Fibroblast of the aortic adventitia (primary cell): ENCODE measurements around the gene DUSP15. TPM values are rescaled to one million over a fixed set of nuclear protein-coding genes. Genes with fewer than 3 reads are reported as not detected.

Source experiments
- DNase-seq: peaks from one replicate; pipeline ENCODE4 v3.0.0-alpha.2; 2010; ENCODE audit warnings: low read depth
- H3K4me3 ChIP-seq: 2 replicates; pipeline ENCODE4 v1.5.1; 2011; ENCODE audit warnings: low read depth, mild to moderate bottlenecking, control low read depth, low read length, moderate library complexity
- CTCF ChIP-seq: IDR thresholded peaks from 2 replicates; pipeline ENCODE4 v1.5.1; 2011; ENCODE audit warnings: mild to moderate bottlenecking, low read length, control low read depth, inconsistent platforms; ENCODE audit not compliant: insufficient read depth
- total RNA-seq: library from RNA; depleted of rRNA; stranded (reverse); fragments of >200 nt; gene quantifications from 2 replicates; pipeline ENCODE4 v1.2.3, GENCODE V29; 2012; ENCODE audit warnings: low replicate concordance

DUSP15 gene
- total RNA-seq, 1 donor, result 9.9 TPM

DNA sequence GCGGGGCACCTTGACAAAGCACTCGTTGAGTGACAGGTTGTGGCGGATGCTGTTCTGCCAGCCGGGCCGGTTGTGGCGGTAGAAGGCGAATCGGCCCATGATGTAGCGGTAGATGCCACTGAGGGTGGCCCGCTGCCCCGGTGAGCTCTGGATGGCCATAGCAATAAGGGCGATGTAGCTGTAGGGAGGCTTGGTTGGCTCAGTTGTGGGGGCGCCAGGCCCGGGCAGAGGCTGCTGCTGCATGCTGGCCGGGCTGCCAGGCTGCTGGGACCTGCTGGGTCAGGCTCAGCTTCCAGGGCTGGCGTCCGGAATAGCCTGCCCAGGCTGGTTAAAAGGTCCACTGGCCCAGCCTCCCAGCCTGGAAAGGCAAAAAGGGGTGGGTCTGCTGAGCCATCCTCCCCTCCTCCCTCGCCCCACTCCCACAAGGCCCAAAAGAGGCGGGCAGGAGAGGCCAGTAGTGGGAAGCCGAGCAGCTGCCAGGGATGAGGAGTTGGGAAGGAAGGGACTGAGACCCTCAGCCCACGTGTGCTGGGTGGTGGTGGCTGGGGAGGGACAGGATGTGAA is 24.9 kb downstream of the DUSP15 start, which contains the start of gene FOXS1:
Gene FOXS1, minus strand, starts transcription at position 305 of the 564 bp plus-strand sequence. Its CDS starts 62 bp downstream, at position 243.
- no peak within 1 kb of the TSS for H3K4me3 ChIP-seq
- TF ChIP-seq CTCF, result no peak
- no peak for DNase-seq

DNA sequence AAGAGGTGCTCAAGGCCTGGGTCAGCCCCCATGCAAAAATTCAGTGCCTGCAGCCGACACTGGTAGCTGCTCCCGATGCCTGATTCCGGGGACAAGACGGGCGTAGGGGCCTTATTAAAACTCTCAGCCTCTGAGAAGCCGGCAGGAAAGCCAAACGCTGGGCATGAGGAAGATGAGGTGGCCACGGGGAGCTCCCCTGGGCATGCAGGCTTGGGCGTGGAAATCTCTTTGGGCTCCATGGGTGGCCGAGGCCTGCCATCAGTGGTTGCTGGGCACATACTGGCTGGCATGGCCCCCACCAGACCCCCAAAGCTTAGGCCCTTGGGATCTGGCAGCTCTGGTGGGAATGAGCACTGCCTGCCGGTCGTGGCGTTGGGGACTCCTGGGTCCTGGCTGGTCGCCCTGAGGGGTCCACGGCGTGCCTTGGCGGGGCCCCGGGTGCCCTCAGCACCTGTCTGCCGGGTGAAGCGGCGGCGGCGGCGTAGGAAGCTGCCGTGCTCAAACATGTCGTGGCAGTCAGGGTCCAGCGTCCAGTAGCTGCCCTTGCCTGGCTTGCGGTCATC is 25.5 kb downstream of the DUSP15 start:
- H3K4me3 ChIP-seq, result no peak overlapping the region
- DNase-seq, result no peak
- no peak for TF ChIP-seq CTCF

- no peak for TF ChIP-seq CTCF
- no peak for DNase-seq
- H3K4me3 ChIP-seq, result no peak overlapping the region
Observed at GRCh38 chr20:31843881-31844280, 26.4 kb downstream of the DUSP15 start.

GRCh38 chr20:31843288-31843687 is 27.0 kb downstream of the DUSP15 start:
- TF ChIP-seq CTCF, result no peak
- H3K4me3 ChIP-seq, result no peak overlapping the region
- no peak for DNase-seq

DNA sequence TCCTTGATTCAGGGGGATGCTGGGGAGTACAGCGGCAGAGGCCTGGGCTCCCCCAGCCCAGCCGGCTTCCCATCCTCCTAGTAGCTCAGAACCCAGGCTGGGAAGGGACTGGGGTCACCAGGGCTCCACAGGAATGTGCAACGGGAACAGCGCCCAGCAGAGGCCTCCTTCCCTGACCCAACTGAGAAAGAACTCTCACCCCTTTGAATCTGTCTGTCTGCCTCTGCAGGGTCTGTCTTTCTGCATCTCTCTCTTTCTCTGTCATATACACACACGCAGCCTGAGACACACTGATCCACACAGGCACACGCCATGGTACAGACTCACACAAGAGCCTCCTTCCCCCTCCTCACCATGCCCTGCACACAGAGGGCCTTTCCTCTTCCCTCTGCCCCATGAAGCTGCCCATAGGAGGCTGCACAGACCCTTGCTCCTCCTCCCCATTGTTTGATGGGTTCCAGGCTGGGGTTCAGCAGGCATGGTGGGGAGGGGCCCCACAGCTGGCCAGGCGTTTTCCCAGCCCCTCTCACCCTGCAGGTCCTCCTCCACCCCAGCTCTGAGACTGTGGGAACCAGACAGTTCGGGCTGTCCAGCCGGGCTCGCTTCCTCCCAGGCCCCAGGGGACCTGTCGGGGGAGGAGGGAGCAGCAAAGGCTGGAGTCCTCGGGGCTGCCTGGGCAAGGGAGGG is 27.7 kb downstream of the DUSP15 start:
- DNase-seq, result peak; percentile 68
- no peak overlapping the region for H3K4me3 ChIP-seq
- peak; percentile 7 for TF ChIP-seq CTCF

- no peak overlapping the region for H3K4me3 ChIP-seq
- TF ChIP-seq CTCF, result no peak
- DNase-seq, result peak; percentile 71
Observed at GRCh38 chr20:31841928-31842327, 28.4 kb downstream of the DUSP15 start.
